Kidney epithelial cell (primary cell): Measurements from ENCODE around the gene HEXD. TPM values are rescaled to one million over a fixed set of nuclear protein-coding genes. Genes with fewer than 3 reads are reported as not detected.
"Not testable (repeated sequence)": the region's sequence is repeated elsewhere in the genome, so short reads cannot be mapped to it uniquely, and the experiment has no call there.

Experiments
- DNase-seq: peaks from one replicate; pipeline ENCODE4 v3.0.0-alpha.2; 2010; ENCODE audit warnings: low read depth
- H3K27me3 ChIP-seq: 2 replicates; pipeline ENCODE4 v1.6.0; 2011; ENCODE audit warnings: low read length; ENCODE audit not compliant: control insufficient read depth, insufficient read depth
- H3K36me3 ChIP-seq: 2 replicates; pipeline ENCODE4 v1.5.1; 2011; ENCODE audit warnings: low read length; ENCODE audit not compliant: control insufficient read depth, insufficient read depth
- H3K4me3 ChIP-seq: 2 replicates; pipeline ENCODE4 v1.5.1; 2011; ENCODE audit warnings: low read depth, mild to moderate bottlenecking, control low read depth, low read length
- CTCF ChIP-seq: IDR thresholded peaks from 2 replicates; pipeline ENCODE4 v1.5.1; 2011; ENCODE audit warnings: mild to moderate bottlenecking, moderate library complexity, low read length, control low read depth, inconsistent platforms; ENCODE audit not compliant: insufficient read depth, poor library complexity, severe bottlenecking
- total RNA-seq: library from RNA; depleted of rRNA; stranded (reverse); fragments of >200 nt; gene quantifications from 2 replicates; pipeline ENCODE4 v1.2.3, GENCODE V29; 2015

The HEXD gene
- total RNA-seq, 1 donor from 2014 or later, result 18.5 TPM

DNA sequence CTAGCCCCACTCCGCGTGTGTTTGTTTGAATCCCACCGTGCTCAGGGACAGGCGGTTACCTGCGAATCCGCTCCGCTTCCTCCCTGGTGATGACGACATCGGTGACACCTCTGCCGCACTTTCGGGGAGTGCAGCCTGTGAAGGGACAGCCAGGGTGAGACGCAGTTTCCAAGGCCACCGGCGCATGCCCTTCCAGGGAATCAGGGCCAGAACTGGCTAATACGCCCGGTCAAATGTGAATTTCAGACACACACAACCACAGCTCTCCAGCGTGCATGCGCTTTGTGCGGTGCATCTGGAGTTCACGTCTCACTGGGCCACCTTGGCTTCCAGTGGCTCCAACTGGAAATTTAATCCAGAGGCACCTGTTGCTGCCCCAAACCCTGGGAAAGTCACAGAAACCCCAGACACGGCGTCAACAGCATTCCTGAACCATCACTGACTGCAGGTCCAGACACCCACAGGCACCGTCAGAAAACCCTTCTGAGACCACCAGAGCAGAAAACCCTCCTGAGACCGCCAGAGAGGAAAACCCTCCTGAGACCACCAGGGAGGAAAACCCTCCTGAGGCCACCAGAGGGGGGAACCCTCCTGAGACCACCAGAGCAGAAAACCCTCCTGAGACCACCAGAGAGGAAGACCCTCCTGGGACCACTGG, 6.6 kb upstream of the HEXD start:
- no peak overlapping the region for H3K4me3 ChIP-seq
- TF ChIP-seq CTCF, result no peak
- no peak for DNase-seq
- H3K27me3 ChIP-seq, result no peaks in the 10 kb centered on the region
- no peaks in the 10 kb centered on the region for H3K36me3 ChIP-seq

- H3K27me3 ChIP-seq, H3K4me3 ChIP-seq, DNase-seq, H3K36me3 ChIP-seq: not testable (repeated sequence)
Measured at GRCh38 chr17:82412081-82412480, 6.1 kb upstream of the HEXD start.

DNA sequence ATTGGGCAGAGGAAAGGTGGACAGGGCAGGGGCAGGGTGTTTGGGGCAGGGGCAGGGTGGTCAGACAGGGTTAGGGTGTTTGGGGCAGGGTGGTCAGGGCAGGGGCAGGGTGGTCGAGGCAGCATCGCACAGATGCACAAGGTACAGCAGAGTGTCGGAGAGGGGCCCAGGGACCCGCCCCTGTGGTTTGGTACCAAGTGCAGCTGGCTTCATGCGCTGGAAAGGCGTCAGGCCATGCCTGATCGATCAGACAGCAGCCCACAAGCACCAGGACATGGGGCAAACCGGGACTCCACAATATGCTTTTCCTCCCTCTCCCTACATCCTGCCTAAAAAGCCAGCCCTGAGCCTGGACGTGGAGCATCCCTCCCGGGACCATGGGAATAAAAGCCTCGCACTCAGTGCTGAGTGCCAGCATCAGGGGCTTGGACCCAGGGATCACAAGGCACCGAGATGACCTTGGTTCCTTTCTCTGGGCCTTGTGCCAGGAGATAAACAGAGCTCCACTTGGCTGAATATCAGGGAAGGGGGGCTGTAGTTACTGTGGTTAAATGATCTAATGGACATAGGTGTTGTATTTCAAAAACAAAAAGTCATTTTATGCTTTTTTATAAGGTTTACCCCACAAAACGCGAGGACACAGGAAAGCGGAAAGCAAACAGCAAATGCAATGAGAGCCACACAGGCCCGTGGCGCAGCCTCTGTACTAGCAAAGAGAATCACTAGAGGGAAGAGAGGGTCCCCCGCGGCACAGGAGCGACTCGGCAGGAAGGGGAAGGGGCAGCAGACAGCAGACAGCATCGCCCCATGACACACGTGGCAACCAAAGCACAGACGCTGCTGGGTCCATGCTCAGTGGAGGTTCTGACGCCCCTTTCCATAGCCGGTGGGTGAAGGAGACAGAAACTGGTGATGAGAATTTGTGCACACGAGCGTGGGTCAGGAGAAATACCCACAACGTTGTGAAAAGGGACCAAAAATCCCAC, 5.3 kb upstream of the HEXD start:
- no peak for DNase-seq

DNA sequence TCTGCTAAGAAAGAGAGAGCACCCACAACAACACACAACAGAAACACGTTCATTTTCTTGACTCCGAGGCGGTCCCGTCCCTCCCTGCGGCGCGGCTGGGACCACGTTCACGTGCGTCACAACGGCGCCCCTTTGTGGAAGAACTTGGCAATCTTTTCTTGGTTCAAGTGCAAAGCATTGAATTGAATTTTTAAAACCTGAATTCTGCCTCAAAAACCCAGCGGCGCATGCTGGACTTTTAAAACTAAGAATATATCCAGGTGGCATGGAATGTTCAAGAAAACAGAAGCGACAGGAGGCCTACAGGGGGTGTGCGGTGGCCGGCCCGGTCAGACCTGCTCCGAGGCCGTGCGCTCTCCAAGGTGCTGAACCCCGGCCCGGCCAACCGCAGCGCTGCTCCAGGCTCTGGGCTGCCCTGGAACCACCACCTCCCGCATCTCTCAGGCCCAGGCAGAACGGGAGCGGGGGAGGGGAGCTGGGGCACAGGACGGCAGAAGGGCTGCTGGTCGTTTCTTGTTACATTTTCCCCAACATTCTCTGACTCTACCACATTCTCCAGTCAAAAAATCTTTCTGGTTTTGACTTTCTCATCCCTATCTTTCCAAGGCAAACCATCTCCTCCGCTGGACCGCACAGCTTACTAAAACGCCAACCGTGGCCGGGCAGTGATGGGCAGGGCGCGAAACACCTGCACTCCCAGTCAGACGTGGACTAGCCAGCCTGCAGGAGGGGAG, 3.4 kb upstream of the HEXD start:
- no peaks in the 10 kb centered on the region for H3K36me3 ChIP-seq
- DNase-seq, result no peak
- peak; percentile 58 for TF ChIP-seq CTCF

More for the DNA sequence above, 5.3 kb upstream of the HEXD start:
- TF ChIP-seq CTCF, result no peak
- Histone ChIP-seq H3K27me3 (no peaks in the 10 kb centered on the region), H3K36me3 (no peaks in the 10 kb centered on the region), H3K4me3 (no peak overlapping the region)

GRCh38 chr17:82415336-82415735, 2.8 kb upstream of the HEXD start:
- no peaks in the 10 kb centered on the region for H3K36me3 ChIP-seq
- no peak for DNase-seq
- no peak overlapping the region for H3K4me3 ChIP-seq
- TF ChIP-seq CTCF, result no peak
- no peaks in the 10 kb centered on the region for H3K27me3 ChIP-seq

More for the DNA sequence above, 3.4 kb upstream of the HEXD start:
- H3K27me3 ChIP-seq, result no peaks in the 10 kb centered on the region
- no peak overlapping the region for H3K4me3 ChIP-seq

GRCh38 chr17:82415786-82416185, 2.4 kb upstream of the HEXD start:
- H3K27me3 ChIP-seq, result no peaks in the 10 kb centered on the region
- no peak for TF ChIP-seq CTCF

More at GRCh38 chr17:82415786-82416185, 2.4 kb upstream of the HEXD start:
- DNase-seq, result no peak
- no peak overlapping the region for H3K4me3 ChIP-seq
- no peaks in the 10 kb centered on the region for H3K36me3 ChIP-seq
